ENCODE results near the gene POLR2H.

DNA sequence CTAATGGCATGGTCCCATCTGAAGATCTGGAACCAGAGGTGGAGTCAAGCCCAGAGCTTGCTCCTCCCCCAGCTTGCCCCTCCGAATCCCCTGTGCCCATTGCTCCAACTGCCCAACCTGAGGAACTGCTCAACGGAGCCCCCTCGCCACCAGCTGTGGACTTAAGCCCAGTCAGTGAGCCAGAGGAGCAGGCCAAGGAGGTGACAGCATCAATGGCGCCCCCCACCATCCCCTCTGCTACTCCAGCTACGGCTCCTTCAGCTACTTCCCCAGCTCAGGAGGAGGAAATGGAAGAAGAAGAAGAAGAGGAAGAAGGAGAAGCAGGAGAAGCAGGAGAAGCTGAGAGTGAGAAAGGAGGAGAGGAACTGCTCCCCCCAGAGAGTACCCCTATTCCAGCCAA is 39.8 kb upstream of the POLR2H start:
- TF ChIP-seq EZH2 (IDR thresholded peaks at IDR 0.05; ENCODE audit: borderline replicate concordance, low read depth, low read length, severe bottlenecking): no peak
- TF ChIP-seq, protein P1, sequence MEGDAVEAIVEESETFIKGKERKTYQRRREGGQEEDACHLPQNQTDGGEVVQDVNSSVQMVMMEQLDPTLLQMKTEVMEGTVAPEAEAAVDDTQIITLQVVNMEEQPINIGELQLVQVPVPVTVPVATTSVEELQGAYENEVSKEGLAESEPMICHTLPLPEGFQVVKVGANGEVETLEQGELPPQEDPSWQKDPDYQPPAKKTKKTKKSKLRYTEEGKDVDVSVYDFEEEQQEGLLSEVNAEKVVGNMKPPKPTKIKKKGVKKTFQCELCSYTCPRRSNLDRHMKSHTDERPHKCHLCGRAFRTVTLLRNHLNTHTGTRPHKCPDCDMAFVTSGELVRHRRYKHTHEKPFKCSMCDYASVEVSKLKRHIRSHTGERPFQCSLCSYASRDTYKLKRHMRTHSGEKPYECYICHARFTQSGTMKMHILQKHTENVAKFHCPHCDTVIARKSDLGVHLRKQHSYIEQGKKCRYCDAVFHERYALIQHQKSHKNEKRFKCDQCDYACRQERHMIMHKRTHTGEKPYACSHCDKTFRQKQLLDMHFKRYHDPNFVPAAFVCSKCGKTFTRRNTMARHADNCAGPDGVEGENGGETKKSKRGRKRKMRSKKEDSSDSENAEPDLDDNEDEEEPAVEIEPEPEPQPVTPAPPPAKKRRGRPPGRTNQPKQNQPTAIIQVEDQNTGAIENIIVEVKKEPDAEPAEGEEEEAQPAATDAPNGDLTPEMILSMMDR (IDR thresholded peaks at IDR 0.05; ENCODE audit: borderline replicate concordance, extremely low read depth, low read length, poor library complexity, severe bottlenecking): no peak

All from DND-41 (cell line).